ENCODE measurements around the gene PLCH1.

Gene PLCH1

DNA sequence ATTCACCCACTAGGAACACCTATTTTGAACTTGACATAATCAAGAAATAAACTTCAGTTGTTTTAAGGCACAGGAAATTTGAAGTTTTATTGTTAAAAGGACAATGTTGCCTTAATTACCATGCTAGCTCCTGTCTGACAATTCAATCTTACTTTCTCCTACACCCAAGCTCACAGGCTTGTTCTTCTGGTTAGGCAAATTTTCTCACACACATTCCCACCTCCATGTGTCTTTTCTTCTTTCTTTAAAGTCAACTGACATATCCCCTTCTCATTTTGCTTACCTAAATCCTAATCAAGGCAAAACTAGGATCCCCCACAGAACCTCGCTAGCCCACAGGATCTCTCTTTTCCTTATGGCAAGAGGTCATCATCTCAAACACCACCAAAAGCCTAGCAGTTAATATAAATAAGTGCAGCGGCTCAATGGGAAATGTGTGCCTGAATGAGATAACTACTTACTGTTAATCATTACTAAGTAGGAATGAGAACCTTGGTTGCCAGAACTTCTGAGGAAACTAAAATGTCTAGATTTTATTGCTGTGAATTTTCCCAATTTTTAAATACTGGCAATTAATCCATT lies 189.3 kb downstream of the PLCH1 start:
- H3K36me3 ChIP-seq, result no peaks in the 10 kb centered on the region
- DNase-seq, result no peak
- H3K4me3 ChIP-seq (ENCODE audit: low read depth, low read length), result no peak overlapping the region
- no peaks in the 10 kb centered on the region for H3K9me3 ChIP-seq
- TF ChIP-seq, protein P1, sequence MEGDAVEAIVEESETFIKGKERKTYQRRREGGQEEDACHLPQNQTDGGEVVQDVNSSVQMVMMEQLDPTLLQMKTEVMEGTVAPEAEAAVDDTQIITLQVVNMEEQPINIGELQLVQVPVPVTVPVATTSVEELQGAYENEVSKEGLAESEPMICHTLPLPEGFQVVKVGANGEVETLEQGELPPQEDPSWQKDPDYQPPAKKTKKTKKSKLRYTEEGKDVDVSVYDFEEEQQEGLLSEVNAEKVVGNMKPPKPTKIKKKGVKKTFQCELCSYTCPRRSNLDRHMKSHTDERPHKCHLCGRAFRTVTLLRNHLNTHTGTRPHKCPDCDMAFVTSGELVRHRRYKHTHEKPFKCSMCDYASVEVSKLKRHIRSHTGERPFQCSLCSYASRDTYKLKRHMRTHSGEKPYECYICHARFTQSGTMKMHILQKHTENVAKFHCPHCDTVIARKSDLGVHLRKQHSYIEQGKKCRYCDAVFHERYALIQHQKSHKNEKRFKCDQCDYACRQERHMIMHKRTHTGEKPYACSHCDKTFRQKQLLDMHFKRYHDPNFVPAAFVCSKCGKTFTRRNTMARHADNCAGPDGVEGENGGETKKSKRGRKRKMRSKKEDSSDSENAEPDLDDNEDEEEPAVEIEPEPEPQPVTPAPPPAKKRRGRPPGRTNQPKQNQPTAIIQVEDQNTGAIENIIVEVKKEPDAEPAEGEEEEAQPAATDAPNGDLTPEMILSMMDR (IDR thresholded peaks at IDR 0.05; ENCODE audit: low read depth, low read length), result no peak
- no peaks in the 10 kb centered on the region for H3K4me1 ChIP-seq
- no peaks in the 10 kb centered on the region for H3K27me3 ChIP-seq

GRCh38 chr3:155554777-155555451 lies 190.0 kb downstream of the PLCH1 start:
- TF ChIP-seq, protein P1 (IDR thresholded peaks at IDR 0.05; ENCODE audit: low read depth, low read length), result no peak
- no peaks in the 10 kb centered on the region for H3K4me1 ChIP-seq
- no peak for DNase-seq
- H3K9me3 ChIP-seq, result no peaks in the 10 kb centered on the region
- H3K27me3 ChIP-seq, result no peaks in the 10 kb centered on the region
- H3K4me3 ChIP-seq (ENCODE audit: low read depth, low read length), result no peak overlapping the region
- no peaks in the 10 kb centered on the region for H3K36me3 ChIP-seq

DNA sequence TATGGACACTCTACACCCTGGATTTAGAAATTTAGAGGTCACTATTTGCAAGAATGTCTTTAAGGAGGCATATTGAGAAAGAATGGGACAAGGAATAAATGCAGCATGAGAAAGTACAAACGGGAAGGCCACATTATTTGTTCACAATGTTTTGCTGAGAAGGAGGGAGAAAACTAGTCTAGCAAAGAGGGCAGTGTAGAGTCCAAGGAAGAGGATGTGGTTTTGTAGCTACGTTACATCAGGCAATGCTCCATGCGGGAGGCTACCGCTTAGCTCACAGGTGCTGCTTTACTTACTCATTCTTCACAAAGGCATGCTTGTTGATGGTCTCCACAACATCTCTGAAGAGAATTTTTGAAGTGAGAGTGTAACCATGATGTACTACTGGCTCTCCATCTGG lies 191.1 kb downstream of the PLCH1 start:
- no peak for DNase-seq
- Histone ChIP-seq H3K4me3 (ENCODE audit: low read depth, low read length) (no peak overlapping the region), H3K27me3 (no peaks in the 10 kb centered on the region), H3K36me3 (no peaks in the 10 kb centered on the region), H3K4me1 (no peaks in the 10 kb centered on the region), H3K9me3 (no peaks in the 10 kb centered on the region)
- TF ChIP-seq, protein P1 (IDR thresholded peaks at IDR 0.05; ENCODE audit: low read depth, low read length), result no peak

DNA sequence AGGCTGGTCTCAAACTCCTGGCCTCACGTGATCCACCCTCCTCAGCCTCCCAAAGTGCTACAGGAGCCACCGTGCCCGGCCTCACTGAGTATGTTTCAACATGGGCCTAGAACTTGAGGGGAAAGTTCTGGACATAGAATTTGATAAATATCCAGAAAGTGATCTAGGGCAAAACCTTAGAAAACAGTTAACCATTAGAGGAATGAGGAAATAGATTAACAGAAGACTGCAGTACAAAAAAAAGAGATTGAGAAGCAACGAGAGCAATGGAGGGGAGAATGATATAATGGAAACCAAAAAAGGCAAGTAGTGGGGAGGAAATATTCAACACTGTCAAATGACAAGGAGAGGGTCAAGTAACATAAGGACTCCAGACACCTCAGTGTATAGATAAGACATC lies 191.5 kb downstream of the PLCH1 start:
- no peaks in the 10 kb centered on the region for H3K9me3 ChIP-seq

DNA sequence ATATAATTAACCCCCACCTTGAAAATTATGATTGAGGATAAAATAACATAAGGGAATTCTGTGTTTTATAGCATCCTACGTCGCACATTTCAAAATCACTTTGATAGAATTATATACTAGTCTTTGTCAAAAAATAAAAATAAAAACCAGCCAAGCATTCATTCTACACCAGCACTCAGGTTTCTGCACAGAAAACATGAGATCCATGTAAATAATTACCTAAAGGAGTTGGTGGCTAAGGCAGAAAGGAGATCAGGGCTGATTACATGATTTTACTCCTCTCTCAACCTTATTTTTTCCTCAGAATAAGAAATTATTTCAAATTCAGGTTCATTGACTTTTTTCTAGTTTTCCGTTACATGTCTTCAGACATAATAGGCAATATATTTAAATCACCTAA lies 194.5 kb downstream of the PLCH1 start:
- H3K9me3 ChIP-seq, result no peaks in the 10 kb centered on the region
- TF ChIP-seq, protein P1 (IDR thresholded peaks at IDR 0.05; ENCODE audit: low read depth, low read length), result no peak

More for the DNA sequence above, 191.5 kb downstream of the PLCH1 start:
- DNase-seq, result no peak
- Histone ChIP-seq H3K27me3 (no peaks in the 10 kb centered on the region), H3K4me1 (no peaks in the 10 kb centered on the region), H3K4me3 (ENCODE audit: low read depth, low read length) (no peak overlapping the region), H3K36me3 (no peaks in the 10 kb centered on the region)
- TF ChIP-seq, protein P1 (IDR thresholded peaks at IDR 0.05; ENCODE audit: low read depth, low read length), result no peak

GRCh38 chr3:155549087-155549486 lies 195.8 kb downstream of the PLCH1 start:
- Histone ChIP-seq H3K4me3 (ENCODE audit: low read depth, low read length) (no peak overlapping the region), H3K4me1 (no peaks in the 10 kb centered on the region), H3K36me3 (no peaks in the 10 kb centered on the region), H3K9me3 (no peaks in the 10 kb centered on the region), H3K27me3 (no peaks in the 10 kb centered on the region)
- TF ChIP-seq, protein P1 (IDR thresholded peaks at IDR 0.05; ENCODE audit: low read depth, low read length), result no peak
- no peak for DNase-seq

More for the DNA sequence above, 194.5 kb downstream of the PLCH1 start:
- Histone ChIP-seq H3K4me1 (no peaks in the 10 kb centered on the region), H3K36me3 (no peaks in the 10 kb centered on the region), H3K27me3 (no peaks in the 10 kb centered on the region), H3K4me3 (ENCODE audit: low read depth, low read length) (no peak overlapping the region)
- DNase-seq, result no peak

Data from BE2C (cell line).